NCI-H446 treated with DMSO at 0.1 percent for 48 hours (cell line): ENCODE data around the gene FHIT.
A peak's percentile ranks its signal among the peaks of the same experiment; 100 is the strongest.

ENCODE experiments used
- DNase-seq: peaks from one replicate; lab custom pipeline; 2025; lab: John Stamatoyannopoulos, UW

FHIT gene

DNA sequence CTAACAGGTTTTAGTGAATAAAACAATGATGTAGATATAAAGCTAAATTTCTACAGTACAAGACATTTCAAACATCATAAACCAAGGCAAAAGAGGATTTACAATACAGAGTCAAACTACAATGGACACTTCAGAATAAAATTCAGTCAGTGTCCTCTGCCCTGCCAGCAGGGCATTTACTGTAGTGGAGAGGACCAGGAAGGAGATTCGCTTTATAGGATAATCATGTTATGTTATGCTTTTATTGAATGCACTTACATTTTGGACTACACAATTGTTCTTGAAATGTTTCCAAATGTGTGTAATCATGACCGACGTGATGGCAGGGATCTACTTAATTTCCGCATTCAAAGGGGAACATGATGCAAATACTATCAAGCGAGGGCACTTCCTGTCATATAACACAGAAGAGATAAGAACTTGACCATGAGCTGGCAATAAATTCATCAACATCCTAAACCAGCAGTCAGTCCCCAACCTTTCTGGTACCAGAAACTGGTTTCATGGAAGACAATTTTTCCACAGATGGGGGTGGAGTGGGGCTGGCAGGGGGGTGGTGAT is 925.6 kb downstream of the FHIT start:
- DNase-seq, result no peak

GRCh38 chr3:60323651-60324050 is 927.6 kb downstream of the FHIT start:
- no peak for DNase-seq

DNA sequence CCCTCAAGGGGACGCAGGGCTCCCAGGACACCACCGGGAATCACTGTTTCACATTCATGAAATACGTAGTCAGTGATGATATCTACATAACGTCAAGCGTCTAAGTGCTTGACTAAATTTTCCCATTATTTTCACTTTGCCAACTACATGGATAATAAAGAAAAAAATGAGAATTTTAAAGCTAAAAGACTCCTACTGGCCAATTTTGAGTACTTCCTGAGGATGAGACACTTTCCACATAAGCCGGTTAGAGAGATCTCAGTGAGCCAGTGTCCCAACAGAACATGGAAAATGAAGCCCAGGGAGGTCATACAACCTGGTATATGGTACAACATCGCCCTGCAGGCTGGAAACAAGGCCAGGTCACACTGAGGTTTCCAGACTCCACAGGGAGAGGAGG is 928.1 kb downstream of the FHIT start:
- DNase-seq, result no peak

DNA sequence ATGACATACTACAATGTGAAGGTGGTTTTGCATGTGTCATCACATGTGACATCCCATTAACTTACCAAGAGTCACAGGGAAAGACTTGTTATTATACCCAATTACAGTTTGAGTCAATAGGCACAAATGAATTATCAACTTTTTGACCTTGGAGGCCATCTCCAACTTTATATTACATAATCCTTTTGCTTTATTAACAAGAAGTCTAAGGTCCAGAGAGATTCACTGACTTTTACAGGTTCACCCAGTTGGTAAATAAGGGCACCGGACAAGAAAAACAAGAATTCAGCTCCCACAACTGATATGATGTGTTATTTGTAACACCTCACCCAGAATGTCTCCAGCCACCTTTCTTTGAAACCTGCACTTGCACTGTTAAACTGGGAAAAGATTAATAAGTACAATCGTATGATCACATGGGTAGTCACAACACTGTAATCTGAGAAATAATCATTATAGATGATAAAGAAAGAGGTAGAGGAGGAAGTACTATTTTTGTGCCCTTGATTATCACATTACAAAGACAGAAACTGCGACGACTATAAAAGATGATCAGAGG is 928.9 kb downstream of the FHIT start:
- DNase-seq, result no peak

DNA sequence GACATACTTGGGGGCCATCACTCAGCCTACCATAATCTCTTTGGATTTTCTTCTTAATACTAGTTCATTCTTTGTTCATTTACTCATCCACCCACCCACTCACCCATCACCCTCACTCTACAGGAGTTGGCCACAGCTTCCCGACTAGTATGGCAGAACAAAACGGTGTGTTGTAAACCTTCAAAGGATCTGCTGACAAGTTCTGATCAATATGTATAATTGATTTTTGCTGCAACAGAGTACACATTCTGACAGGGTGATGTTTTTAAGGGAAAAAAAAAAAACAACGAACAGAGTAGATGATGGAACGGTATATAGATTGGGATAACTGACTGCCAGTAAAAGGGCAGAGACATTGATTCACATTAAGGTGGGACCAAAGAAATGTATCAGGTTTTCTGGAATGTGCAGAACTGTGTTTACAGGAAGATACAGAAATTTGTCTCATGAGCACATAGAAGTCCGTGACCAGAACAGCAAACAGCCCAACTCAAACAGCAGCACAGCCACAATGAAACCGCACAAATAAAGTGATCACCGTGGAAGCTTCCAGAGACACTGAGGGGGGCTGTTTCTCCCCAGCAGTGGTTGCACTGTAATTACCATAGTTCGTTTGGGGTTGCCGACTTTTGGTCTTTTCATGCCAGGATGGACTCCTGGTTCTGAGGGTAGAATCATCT is 931.9 kb downstream of the FHIT start:
- no peak for DNase-seq

- no peak for DNase-seq
Observed at GRCh38 chr3:60316121-60316797, 935.0 kb downstream of the FHIT start.

GRCh38 chr3:60313951-60314461 is 937.2 kb downstream of the FHIT start:
- no peak for DNase-seq

- DNase-seq, result no peak
Observed at GRCh38 chr3:60313231-60313798, 937.9 kb downstream of the FHIT start.

- no peak for DNase-seq
Observed at GRCh38 chr3:60309539-60310268, 941.5 kb downstream of the FHIT start.

GRCh38 chr3:60308808-60309207 is 942.4 kb downstream of the FHIT start:
- no peak for DNase-seq

DNA sequence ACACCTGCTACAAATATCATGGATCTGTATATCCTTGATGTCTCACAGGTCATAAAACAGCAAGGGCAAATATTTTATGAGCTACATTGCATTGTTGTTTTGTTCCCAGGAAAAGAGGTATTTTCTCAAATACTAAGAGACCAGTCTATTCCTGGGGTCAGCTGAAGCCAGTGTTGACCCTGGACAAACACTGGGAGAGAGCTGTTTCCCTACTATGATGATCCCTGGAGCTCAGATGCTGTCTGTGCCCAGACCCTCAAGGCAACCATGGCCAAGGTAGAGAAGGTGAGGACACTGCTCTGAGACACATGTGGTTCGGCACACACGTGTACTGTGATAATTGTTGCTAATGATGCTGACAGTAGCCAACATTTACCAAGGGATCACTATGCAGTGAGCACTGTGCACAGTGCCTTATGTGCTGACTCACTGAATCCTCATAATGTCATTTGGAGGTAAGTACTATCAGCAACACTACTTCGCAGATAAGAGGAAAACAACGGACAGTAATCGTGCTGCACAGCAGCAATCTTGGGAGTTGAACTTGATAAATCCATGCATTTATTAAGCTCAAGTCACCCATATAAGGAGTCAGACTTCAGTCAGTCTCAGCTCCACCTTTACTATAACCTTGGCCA is 943.6 kb downstream of the FHIT start:
- DNase-seq, result no peak

DNA sequence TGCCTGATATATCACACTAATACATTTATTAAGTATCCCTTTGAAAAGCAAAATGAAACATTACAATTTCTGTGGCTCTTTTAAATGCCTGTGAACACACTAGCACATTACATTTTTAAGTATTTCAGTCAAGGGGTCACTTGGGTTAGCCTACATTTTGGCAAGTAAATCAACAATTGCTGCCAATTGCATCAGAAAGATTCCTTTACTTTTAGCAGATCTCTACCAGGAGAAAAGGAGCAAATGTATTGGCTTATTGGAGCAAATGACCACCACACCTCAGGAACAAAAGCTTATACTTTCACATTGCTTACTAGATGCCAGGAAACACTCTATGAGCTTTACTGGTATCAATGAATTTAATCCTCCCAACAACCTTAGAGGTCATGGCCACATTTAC is 947.1 kb downstream of the FHIT start:
- no peak for DNase-seq

DNA sequence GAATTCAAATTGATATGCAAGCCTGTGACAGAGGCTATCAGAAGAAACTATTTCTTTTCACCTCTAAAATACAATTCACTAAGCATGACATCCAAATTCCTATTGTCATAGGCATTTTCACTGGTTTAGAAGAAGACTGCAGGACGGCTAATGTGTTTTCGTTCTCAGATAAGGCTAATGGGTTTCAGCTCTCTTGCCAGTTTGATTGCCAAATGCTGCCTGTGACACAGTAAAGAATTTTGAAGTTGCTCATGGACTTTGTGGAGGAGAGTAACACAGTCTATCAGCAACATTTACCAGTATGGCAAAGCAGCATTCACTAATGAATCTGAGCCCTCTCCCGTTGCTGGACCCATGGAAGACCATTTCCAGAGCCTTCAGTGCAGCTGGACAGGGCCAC is 948.1 kb downstream of the FHIT start:
- DNase-seq, result no peak

- no peak for DNase-seq
Observed at GRCh38 chr3:60301142-60301541, 950.1 kb downstream of the FHIT start.

GRCh38 chr3:60298141-60298540 is 953.1 kb downstream of the FHIT start:
- DNase-seq, result no peak

DNA sequence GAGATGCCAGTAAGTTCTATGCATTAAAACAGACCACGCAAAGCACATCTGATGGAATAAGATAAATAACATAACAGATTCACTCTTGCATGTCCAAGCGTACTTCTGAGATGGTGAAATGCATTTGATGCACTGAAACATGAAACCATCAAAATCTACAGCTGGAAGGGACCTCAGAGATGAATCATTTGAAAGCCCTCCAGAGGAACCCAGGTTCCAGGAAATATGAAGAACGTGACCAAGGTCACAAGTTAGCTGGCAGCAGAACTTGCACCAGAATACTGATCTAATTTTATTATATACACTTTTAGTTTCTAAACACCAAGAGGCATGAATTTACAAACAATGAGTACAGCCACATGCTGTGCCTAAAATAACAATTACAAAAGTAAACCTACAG is 957.1 kb downstream of the FHIT start:
- peak; percentile 12 for DNase-seq

DNA sequence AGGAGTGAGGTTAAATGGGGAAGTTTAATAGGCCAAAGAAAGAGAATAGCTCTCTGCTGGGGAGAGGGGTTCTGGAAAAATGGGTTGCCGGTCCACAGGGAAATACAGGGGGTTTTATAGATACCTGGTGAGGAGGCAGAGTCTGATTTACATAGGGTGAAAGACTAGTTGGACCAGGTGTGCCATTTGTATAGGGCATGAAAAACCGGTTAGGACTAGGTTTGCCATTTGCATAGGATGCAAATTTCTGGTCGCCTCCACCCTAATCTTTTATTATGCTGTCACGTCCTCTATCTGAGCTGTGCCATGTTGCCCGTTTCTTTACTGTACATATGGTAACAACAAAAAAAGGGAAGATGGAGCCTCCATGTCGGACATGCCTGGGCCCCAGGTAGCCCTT is 960.1 kb downstream of the FHIT start:
- DNase-seq, result no peak

DNA sequence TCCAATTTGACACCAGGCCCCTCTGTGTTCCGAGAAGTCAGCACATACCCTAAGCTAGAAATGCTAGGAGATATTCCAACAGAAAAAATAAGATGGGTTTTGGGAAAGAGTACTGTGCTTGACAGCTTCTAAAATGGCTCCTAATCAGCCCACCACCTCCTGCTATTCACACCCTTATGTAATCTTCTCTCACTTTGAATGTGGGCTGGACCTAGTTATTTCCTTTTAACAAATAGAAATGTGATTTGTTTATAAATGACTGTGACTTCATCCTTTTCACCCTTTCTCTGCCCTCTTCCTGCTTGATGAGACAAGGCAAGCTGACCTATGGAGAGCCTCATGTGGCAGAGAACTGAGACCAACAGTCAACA is 961.1 kb downstream of the FHIT start:
- no peak for DNase-seq

- no peak for DNase-seq
Observed at GRCh38 chr3:60289341-60290121, 961.7 kb downstream of the FHIT start.

DNA sequence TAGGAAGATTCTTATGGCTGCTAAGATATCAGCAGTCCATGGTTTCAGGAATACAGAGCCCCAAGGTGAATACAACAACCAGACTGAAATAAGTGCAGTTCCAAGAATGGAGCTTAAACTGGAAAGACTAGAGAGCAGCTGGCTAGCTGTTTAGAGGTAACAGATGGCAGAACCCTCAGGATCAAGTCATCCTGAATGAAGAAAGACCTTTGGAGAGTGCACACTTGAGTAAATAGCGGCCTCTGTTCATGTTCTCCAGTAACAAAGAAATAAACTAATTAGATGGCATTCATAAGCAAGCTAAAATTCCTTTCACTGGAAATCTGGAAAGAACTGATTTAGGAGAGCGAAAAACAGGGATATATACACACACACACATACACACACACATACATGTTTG is 968.4 kb downstream of the FHIT start:
- DNase-seq, result peak; percentile 90

- no peak for DNase-seq
Observed at GRCh38 chr3:60281970-60282369, 969.3 kb downstream of the FHIT start.
